HG03135 (cell line): ENCODE data around the gene ELOB.
"Not testable (repeated sequence)": the region's sequence is repeated elsewhere in the genome, so short reads cannot be mapped to it uniquely, and the experiment has no call there.

ENCODE experiments used
- ATAC-seq: cut with Tn5 transposase; IDR thresholded peaks from one replicate; pipeline ENCODE4 v1.9.1; 2021; ENCODE audit warnings: mild to moderate bottlenecking, moderate library complexity; ENCODE audit not compliant: unreplicated experiment

The ELOB gene

DNA sequence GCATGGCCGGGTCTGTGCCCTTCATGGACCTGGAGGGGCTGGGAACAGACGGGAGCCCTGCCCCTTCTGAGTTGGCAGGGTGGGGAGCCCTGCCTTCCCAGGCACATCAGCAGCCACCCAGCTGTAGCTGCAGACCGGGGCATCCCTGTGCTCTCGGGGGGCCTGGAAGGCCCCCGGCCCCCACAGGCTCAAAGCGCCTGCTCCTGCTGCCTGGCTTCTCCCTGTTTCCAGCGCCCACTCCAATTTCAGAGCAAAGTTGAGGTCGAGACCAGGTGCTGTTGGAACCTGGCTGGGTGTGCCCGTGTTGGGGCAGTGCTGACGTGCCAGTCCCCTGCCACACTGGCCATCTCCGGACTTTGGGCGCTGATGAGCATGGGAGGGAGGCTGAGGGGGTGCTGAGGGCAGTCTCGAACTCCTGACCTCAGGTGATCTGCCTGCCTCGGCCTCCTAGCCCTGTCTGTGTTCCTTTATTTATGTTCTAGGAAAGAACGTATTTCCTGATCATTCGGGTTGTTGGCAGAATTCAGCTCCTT lies 52.2 kb downstream of the ELOB start:
- ATAC-seq = no peak

DNA sequence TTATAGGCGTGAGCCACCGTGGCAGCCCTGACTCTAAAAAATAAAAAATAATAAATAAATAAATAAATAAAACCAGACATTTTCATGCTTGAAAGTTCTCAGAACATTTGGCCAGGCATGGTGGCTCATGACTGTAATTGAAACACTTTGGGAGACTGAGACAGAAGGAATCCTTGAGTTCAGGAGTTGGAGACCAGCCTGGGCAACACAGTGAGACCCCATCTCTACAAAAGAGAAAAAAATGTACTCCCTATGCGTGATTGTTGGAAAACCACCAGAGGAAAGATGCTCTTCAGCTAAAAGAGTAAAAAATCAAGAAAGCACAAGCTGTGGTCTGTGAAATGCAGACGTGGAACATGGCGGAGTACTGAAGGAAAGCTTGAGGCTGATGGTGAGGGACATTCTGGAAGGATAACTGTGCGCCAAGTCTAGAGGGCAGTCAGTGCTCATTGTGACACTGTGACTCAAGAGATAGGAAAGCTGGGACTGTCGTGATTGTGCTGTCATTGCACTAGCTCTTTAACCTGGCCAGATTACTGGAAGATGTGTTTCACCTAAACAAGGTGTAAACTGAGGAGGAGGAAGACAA lies 52.9 kb downstream of the ELOB start:
- ATAC-seq = no peak

DNA sequence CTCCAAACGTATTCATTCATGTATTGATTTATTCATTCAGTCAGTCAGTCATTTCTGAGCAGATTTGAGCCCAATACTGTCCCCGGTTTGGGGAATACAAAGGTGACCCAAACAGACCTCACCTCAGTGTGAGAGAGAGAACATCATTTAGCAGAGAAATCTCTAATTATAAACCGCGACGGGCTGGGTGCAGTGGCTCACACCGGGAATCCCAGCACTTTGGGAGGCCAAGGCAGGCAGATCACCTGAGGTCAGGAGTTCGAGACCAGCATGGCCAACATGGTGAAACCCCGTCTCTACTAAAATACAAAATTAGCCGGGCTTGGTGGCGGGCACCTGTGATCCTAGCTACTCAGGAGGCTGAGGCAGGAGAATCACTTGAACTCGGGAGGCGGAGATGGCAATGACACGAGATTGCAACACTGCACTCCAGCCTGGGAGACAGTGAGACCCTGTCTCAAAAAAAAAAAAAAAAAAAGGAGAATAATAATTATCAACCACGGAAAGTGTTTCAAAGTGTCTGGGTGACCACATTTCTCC lies 55.4 kb downstream of the ELOB start:
- not testable (repeated sequence) for ATAC-seq
